G401.6 (cell line): ENCODE measurements around the gene ZNF3.

Experiments
- FAIRE-seq: peaks from 2 replicates; lab custom pipeline; 2012; peaks lifted over from hg19 to GRCh38; lab: Jason Lieb, UNC

The ZNF3 gene

DNA sequence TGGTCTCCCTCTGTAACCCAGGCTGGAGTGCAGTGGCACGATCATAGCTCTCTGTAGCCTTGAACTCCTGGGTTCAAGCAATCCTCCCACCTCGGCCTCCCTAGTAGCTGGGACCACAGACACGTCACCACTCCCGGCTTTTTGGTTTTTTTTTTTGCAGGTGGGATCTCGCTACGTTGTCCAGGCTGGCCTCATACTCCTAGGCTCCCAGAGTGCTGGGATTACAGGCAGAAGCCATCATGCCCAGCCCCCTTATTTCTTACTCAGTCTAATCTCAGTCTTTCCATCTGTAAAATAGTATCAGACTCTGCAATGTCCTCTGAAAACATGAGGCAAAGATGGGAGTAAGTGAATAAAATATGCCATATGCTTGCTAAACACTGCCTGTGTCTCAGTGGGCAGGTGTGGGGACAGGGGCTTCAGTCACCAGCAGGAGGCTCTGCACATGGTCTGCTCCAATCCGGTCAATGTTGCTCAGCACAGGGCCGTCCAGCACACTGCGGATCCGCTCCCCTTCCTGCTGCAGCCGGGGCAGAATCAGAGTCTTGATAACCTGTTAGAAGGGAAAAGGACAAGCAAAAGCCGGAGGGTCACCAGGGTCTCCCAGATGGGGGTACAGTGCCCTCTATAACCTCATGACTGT, 28.1 kb upstream of the ZNF3 start:
- no peak for FAIRE-seq

DNA sequence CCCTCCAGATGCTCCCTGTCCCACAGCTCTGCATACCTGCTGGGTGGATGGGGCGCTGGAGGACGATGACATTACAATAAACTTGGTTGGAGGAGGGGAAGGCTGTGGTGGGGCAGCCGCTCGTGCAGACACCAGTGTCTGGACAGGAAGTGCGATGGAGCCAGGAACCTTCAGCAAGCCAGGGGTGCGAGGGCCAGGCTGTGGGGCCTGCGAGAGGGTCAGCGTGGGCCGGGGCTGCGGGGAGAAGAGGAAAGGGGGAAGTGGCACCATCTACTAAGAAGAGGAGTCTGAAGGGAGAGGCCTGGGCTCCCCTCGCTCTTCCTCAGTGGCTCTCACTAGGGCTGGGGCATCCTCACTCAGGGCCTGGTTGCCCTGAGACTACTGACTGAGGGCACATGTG, 26.4 kb upstream of the ZNF3 start:
- no peak for FAIRE-seq

DNA sequence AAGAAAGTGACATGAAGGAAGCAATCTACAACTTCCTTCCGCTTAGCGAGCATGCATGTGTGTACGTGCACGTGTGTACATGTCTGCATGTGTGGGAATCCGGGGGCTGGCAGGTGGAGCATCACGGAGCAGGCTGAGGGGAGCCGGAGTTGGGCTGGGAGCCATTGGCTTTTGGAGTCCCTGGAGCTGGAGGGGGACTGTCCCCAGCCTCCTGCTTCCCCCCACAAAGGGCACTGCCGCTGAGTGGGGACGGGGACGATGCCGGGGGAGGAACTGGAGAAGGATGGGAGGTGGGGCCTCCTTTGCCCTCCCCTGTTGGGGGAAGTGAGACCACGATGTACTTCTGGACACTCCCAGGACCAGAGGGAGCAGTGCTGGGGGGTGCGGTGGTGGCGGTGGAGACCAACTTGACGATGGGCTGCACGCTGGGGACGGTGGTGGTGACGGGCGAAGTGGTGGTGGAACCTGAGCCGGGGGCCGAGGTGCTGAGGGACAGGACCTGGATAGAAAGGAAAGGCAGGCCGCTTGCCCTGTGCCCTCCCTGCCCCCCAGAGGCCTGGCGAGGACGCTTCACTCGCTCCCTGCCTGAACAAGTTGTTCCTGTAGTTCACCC, 25.7 kb upstream of the ZNF3 start:
- no peak for FAIRE-seq

DNA sequence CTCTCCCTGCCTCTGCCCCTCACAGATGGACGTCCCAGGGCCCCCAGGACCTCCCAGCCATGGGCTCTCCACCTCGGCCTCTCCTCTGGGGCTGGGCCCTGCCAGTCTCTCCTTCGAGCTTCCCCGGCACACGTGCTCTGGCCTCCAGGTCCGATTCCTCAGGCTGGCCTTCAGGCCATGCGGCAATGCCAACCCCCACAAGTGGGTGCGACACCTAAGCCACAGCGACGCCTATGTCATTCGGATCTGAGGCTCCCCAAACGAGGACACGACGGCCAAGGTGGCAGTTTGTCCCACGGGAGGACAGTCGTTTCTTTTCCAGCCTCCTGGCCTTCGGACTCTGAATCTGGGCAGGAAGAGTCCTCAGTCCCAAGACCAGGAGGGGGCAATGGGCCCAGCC, 25.1 kb upstream of the ZNF3 start:
- FAIRE-seq: no peak

DNA sequence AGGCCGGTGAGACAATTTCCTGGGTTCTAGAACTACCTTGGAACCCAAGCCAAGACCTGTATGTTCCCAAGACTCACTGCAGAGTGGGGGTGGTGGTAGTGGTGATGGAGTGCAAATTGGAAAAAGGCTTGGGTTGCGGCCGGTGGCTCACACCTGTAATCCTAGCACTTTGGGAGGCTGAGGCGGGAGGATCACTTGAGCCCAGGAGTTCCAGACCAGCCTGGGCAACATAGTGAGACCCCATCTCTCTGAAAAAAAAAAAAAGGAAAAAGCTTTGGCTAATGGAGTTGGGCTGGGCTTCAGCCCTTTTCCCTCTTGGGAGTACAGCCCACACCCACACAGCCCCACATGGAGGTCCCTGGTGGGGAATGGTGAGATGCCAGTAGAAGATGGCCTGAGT, 24.0 kb upstream of the ZNF3 start:
- FAIRE-seq: no peak

DNA sequence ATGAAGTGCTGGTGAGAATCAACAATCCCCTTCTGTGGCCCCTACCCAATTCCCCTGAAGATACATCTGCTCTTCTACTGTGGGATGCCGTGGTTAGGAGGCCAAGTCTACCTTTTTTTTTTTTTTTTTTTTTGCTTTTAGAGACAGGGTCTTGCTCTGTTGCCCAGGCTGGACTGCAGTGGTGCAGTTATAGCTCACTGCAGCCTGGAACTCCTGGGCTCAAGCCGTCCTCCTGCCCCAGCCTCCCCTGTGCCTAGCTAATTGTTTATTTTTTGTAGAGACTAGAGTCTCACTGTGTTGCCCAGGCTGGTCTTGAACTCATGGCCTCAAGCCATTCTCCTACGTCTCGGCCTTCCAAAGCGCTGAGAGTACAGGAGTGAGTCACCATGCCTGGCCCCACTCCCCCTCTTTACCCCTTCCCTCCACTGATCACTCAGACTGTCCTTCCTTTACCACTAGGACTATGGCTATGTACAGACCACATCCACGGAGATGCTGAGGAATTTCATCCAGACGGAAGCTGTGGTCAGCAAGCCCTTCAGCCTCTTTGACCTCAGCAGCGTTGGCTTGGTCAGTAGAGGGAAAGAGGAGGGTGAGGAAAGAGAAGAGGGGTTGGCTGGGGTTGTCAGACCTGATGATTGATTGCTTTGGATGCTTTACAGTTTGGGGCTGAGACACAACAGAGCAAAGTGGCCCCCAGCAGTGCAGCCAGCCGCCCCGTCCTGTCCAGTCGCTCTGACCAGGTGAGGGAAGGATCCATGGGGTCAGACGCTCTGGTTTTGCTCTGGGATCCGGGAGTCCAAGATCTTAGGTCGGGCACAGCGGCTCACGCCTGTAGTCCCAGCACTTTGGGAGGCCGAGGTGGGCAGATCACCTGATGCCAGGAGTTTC, 21.7 kb upstream of the ZNF3 start:
- no peak for FAIRE-seq

DNA sequence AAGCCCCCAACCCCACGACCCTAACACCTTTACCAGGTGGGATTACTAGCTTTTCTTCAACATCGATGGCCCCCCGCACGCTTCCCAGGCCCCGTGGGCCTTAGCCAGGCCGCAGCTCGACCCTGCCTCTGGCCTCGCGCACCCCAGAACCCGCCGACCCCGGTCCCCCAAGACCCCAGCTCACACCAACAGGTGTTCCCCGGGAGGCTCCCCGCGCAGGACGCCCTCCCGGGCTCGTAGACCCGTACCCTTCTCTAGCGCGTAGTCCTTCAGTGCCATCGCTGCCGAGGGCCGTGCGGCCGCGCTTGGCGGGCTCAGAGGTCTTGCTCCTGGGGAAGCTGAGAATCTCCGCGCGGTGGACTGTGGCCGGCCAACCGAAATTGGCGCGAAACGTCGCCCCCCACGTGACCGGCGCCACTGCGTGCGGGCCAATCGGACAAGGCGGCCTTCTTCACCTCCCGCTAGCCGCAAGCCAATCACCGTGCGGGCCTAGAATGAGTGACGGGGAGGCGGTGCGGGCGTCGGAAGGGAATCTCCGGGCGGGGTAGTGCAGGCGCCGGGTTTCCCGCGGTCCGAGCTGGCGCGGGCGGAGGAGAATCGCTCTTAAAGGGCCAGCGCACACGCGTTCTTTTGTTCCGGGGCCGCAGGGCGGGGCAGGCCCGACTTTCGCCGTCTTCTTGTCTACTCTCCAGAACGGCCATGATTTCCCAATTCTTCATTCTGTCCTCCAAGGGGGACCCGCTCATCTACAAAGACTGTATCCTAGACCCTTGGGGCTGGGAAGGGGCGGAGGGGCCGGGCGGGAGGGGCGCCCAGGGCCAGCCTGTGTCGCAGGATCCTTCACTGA, 19.7 kb upstream of the ZNF3 start, which contains the start of the genes AP4M1 and MCM7:
Gene AP4M1 (plus strand): TSS at position 628 of the 847 bp plus-strand sequence. CDS start 72 bp downstream, at position 700.
Gene MCM7 (minus strand): TSS at position 382 of the 847 bp plus-strand sequence. CDS start 103 bp downstream, at position 279.
- FAIRE-seq: peak; percentile 95

DNA sequence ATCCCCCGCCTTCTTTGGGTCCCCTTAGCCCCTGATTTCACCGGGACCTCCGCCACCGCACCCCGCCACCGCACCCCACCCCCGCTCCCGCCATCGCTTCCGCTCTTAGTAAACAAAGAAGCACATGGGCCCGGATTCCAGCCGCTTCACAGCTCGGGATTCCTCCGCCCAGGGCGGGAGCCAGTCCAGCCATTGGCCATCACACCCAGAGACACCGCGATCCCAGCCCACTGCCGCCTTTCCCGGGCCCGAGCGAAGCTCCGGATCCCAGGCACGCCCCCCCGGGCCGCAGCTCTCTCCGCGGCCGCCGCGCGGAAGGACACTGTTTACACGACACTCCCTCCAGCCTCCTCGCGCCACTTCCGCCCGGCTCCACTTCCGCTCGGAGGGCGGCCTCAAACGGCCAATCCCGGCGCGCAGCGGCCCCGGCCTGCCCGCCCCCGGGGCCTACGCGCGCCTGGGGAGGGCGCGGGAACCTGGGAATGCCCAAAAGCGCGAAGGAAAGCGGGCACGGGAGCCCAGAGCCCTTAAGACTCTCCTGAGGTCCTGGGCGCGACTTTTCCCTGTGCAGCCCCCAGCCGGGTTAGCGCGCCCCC, 19.0 kb upstream of the ZNF3 start:
- FAIRE-seq: no peak

DNA sequence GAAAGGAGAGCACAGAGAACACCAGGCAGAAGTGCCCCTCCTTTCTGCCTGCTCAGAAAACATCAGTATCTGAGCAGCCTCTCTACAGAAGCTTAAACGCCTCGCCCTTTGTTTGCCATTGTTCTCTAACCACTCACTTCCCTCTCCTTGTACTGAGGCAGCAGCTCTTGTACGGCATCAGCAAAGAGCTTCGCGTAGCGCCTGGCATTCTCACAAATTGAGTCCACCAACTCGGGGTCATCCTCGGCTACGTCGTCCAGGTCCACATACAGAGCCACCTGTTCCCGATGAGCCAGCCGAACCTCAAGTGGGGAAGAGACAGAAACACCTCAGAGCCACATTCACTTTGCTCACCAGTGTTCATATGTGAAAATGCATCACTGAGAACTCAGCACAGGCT, 17.9 kb upstream of the ZNF3 start:
- no peak for FAIRE-seq

DNA sequence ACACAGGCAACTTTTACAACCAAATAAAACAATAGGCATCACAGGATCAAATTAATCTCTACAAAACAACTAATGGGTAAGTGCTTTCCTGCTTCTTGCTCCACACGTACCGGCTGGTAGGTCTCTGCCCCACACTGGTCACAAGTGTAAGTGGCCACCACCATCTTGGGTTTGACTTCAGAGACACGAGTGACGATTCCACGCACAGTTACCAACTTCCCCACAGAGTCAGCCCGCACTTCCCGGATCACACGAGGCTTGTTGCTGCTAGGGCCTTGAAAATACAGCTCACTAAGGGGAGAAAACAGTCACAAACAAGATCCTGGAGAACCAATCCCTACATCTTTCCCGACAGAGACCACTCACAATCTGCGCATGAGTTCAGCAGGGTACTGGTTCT, 17.4 kb upstream of the ZNF3 start:
- no peak for FAIRE-seq

DNA sequence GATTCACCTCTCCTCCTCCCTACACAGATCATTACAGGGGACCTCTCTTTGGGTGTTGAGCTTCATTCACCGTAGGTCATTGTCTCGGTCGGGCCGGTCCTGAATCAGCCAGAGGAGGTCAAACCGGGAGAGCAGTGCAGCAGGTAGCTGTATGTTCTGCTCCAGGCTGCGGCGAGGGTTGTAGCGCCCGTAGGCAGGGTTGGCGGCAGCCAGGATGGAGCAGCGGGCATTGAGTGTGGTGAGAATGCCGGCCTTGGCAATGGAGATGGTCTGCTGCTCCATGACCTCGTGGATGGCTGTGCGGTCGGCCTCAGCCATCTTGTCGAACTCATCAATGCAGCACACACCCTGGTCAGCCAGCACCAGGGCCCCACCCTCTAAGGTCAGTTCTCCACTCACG, 14.2 kb upstream of the ZNF3 start:
- FAIRE-seq: no peak

DNA sequence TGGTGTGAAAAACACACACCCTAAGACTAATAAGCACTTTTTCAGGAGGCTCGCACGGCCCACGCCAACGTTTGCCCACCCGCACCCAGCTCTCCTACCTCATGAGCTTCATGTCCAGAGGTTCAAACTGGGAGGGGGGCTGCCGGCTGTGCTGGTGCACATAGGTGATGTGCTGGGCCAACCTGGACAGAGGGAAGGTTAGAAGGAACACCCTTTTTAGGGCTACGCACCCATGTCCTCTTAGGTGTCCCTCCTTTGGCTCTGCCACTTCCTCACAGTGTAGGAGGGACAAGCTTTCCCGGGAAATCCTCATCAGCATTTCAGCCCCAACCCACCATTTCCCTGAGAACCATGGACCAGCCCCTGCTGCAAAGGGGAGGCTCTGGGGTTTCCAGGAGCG, 13.8 kb upstream of the ZNF3 start:
- no peak for FAIRE-seq

DNA sequence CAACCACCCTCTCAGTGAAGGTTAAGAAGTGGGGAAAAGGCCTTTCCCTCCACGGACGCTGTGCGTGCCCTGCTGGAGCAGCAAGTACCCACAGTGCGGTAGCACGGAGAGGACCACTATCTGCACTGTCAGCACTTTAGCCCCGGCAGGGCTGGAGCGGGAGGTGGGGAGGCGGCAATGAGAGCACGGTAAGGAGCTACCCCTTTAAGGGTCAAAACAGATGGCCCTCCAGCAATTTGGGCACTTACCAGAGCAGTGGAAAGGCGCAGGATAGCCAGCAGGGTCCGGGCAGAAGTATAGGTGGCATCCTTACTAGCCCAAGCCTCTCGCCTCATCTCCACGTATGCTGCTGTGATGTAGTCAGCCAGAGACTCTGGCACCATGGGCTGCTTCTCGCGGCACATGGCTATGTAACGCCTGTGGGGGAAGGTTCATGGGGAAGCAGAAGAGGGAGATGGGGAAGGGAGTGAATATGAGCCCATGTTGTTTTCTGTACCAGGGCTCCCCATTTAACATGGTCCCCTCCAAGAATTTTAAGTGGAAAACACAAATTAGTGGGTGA, 12.5 kb upstream of the ZNF3 start:
- FAIRE-seq: no peak

DNA sequence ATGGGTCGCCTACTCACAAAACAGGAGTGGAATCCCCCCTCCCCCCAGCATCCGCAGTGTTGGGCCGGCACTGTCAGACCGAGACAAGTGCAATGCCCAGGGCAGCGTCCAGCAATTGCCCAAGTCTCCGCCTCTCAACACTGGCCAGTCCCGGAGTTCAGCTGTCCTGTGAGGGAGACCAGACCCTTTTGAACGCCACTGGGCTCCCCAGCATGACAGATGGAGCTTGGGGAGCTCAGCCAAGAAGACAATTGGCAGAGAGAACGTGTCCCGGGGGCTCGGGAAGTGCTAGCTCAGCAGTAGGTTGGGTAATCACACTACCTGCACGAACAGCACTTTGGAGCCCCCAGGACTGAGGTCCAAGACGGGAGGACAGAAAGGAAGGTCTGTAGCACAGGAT, 12.0 kb upstream of the ZNF3 start:
- FAIRE-seq: no peak

DNA sequence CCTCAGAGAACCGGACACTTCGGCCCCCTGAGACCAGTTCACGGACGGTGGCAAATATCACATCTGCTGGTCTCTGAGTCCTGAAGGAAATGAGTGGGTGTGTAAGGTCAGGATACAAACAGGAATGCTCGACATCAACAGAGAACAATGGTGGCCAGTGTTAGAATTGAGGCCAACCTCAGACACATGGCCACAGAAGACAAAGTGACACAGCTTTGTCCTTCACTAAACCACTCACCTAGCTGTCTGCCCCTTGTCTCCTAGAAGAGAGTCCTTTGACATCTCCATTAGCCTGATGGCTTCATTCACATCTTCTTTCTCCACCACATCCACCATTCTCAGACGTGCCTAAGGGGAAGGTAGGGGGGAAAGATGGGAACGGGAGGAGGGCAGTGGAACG, 11.5 kb upstream of the ZNF3 start:
- FAIRE-seq: no peak

DNA sequence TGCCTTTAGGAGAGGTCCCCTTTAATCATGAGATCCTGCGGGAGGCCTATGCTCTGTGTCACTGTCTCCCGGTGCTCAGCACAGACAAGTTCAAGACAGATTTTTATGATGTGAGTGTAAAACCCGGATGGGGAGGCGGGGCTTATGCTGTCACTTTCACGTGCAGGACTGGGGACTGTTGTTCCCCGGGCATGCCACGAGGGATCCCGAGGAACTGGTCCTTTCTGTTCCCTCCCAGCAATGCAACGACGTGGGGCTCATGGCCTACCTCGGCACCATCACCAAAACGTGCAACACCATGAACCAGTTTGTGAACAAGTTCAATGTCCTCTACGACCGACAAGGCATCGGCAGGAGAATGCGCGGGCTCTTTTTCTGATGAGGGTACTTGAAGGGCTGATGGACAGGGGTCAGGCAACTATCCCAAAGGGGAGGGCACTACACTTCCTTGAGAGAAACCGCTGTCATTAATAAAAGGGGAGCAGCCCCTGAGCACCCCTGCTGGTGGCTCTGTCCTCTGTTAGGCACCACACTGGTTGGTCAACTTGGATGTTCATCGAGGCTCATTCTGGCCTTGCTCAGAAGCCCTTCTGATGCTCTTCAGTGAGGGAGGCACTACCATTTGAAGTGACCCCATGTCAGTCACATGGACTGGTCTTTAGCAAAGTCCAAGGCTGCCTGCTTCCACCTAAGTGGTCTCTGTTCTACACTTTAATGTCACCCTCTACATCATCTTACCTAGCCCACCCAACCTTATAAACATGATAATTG, 10.1 kb upstream of the ZNF3 start:
- FAIRE-seq: no peak

DNA sequence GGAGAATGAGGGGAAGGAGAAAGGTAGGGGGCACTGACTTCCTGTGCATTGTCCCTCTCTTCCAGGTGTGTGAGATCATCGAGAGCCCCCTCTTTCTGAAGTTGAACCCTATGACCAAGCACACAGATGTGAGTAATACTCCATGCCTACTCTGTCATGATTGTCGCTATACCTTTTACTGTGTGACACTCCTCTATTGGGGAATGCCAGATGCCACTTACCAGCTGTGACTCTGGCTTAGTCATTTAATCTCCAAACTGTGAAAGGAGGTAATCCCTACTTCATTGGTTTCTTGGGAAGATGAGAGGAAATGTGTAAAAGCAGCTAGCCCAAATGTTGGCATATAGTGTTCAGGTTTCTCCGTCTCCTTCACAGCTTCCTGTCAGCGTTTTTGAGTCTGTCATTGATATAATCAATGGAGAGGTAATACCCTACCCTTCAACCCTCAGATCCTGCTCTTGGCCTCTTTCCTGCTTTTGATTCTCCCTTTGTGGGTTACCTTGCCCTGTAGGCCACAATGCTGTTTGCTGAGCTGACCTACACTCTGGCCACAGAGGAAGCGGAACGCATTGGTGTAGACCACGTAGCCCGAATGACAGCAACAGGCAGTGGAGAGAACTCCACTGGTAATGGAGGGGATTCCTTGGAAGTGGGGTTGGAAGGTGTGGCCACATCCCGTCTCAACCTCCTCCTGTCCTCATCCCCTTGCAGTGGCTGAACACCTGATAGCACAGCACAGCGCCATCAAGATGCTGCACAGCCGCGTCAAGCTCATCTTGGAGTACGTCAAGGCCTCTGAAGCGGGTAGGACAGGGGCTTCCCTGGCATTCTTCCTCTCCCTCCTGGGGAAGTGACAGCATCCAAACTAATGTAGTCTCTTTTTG, 9.2 kb upstream of the ZNF3 start:
- FAIRE-seq: no peak

DNA sequence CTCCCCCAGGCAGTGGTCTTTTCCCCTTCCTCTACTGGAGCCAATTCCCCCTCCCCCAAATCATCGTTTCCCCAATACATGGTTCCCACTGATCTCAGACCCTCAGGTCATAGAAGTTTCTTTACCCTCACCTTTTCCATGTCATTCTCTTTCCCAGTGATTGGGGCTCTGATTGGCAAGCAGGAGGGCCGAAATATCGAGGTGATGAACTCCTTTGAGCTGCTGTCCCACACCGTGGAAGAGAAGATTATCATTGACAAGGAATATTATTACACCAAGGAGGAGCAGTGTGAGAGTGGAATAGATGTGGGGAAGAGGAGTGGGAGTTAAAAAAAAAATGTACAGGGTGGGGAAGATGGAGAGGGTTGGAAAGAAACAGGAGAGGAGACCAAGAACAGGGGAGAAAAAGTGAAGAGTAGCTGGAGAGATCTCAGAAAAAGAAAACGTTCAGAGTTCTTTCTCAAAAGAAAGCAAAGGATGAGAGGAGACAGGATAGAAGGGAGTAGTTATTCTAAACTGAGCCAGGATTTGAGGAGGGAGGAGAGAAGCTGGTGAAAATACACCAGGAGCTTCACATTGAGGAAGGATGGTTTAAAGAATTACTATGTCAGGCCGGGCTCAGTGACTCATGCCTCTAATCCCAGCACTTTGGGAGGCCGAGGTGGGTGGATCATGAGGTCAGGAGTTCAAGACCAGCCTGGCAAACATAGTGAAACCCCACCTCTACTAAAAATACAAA, 8.1 kb upstream of the ZNF3 start:
- peak; percentile 21 for FAIRE-seq
